ENCODE results near the gene TFE3.
A peak's percentile ranks its signal among the peaks of the same experiment; 100 is the strongest.

The TFE3 gene

GRCh38 chrX:49043220-49043986 lies at the start of gene TFE3:
Gene TFE3 (minus strand): TSS chrX:49043357. CDS start chrX:49043226, 131 bp downstream.
- peak; percentile 99 for DNase-seq

GRCh38 chrX:49089553-49089952 lies 46.4 kb upstream of the TFE3 start:
- DNase-seq = no peak

- DNase-seq = no peak
Observed at GRCh38 chrX:49082271-49082871, 39.2 kb upstream of the TFE3 start.

DNA sequence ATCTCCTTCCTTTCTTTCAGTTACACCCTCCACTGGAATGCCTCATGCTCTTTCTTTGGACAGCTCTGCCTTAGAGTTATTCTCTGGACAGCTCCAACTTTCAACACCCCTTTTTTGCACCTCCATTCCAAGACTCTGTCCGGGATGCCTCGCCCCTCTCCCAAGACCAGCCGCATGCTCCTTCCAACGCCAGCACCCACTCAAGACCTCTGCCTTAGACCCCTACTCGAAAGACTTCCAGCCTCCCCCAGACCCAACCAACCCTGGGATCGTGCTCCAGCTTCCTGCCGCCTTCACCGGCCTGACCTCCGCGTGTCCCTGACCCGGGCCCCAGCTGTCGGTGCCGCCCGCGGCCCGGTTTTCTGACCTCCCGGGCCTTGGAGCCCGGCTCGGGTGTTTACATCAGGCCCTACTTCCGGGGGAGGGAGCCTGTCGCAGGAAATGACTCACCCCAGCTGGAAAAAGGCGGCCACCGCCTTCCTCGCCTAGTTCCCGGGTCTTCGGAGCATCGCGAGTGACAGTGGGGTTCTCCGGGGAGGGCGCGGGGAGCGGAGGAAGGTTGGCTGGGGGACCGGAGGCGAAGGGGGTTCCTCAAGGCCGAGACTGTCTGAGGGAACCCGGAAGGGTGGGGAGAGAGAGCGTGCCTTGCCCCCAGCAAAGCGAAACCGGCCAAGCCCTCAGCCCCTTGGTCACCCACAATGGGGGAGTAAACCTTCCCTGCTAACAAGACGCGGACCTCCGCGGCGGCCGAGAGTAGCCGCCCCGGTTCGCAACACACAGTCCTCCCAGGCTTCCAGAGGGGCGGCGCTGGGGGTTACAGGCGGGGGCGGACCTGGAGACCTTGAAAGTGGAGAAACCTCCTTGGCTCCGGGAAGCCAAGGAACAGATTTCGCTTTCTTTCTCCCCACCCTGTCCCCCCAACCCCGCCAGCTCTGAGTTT lies 36.6 kb upstream of the TFE3 start, which contains the start of gene WDR45:
WDR45 (minus strand) TSS at position 399 of the 940 bp plus-strand sequence. CDS start 1,792 bp downstream, outside the sequence.
- DNase-seq = peak; percentile 21

- no peak for DNase-seq
Observed at GRCh38 chrX:49077941-49078340, 34.8 kb upstream of the TFE3 start.

DNA sequence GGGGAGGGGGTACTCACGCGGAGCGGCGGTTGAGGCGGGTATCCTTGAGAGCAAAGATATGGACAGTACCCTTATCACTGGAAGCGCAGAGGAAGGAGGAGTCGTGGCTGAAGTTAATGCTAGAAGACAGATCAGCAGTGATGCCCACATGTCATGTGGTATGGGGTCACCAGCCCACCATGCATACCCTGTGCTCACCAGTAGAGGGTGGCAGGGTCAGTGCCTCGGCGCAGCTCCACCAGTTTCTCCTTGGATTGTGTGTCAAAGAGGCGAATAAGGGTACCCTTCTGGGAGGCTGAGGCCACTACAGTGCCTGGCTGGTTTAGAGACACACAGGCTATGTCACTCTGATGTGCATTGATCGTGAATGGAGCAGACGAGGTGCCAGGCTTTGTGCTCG lies 32.2 kb upstream of the TFE3 start:
- no peak for DNase-seq

DNA sequence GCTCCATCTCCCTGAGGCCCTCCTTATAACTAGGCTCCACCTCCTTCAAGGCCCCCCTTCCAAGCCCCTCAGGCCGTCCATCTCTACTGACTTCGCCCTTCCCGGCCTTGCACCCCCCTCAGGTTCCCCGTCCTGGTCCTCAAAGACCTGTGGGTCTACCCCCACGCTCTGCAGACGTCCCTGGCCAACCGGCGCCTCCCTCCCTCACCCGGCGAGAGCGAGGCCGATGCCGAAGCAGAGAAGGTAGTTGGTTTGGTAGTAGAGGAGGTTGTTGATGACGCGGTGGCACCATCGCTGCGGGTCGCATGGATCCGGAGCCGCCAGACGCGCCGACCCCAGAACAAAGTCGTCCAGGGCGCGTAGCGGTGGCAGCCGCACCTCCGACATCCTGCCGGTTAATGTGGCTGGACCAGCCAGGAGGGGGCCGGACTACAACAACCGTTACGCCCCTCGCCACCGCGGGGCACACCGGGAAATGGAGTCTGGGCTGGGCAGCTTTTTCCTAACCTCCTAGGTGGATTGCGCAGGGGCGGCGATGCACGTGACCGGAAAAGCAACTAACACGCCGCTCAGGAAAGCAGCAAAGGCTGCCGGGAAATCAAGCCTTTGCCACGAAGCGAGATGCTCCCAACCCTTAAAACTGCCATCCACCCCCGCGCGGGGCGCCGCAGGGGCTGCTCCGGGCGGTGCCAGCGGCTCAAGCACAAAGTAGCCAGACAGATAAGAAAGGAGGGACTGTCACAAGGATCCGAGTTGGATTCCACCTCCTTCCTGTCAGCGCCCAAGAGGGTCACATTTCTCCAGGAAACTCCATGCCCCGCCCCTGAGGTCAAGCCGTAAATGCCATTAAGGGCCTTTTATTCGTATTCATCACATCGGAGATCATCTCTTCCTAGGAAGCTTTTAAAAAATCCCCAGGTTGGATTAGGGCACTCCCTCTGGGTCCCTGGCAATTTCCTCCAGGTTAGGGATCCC lies 30.7 kb upstream of the TFE3 start, which contains the start of gene PRAF2:
PRAF2 (minus strand) TSS at position 402 of the 975 bp plus-strand sequence; CDS start at position 387, 15 bp downstream.
- peak; percentile 88 for DNase-seq

GRCh38 chrX:49072712-49073095 lies 29.5 kb upstream of the TFE3 start:
- DNase-seq = no peak

DNA sequence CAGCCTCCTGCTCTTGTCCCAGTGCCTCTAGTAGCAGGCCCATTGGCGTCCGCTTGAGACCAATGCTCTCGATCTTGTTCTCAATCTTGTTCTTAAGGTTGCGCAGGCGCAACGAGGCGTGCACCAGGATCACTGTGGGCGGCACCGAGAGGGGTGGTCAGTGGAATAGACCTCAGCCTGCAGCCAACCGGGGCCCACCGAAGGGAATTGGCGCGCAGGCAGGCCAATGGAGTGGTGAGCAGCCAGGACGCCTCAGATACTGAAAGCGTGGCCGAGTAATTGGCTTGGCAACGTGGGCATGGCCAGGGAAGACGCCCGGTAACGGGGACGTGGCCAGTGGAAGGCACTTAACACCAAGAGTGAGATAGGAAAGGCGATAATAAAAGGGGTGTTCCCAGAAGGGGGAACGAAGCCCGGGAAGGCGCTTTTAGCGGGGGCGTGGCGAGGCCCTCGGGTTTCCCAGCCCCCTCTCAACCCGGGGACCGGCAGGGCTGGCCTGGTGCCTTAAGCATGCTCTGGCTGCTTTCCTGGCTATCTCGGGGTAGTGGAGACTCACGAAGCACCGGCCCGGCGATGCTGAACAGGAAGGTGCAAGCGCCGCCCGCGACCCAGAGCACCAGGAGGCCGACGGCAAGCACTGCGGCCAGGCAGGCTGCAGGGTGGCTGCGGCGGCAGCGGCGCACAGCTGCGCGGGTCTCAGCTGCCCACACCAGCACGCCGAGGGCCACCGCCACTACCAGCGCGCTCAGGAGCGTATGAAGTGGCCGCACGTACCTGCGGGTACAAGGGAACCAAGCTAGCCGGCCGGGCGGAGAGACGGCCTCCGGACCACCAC lies 28.9 kb upstream of the TFE3 start:
- DNase-seq = no peak

DNA sequence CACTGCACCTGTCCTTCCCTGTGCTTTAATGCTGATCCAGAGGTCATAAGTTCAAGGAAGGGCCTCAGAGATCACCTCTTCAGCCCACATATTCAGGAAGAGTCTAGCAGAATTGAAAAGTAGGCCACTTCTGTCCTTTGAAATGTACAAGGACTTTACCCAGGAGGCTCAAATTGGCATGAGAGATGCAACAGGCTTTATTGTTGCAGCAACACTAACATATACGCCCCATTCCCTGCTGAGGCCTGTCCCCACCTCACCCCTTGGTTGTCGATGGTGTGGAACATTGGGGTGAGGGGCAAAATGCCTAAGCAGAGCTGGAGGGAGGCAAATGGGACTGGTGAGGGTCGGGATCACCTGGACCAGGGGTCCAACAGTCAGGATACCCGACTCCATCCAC lies 27.8 kb upstream of the TFE3 start:
- no peak for DNase-seq

- no peak for DNase-seq
Observed at GRCh38 chrX:49069038-49069437, 25.9 kb upstream of the TFE3 start.

DNA sequence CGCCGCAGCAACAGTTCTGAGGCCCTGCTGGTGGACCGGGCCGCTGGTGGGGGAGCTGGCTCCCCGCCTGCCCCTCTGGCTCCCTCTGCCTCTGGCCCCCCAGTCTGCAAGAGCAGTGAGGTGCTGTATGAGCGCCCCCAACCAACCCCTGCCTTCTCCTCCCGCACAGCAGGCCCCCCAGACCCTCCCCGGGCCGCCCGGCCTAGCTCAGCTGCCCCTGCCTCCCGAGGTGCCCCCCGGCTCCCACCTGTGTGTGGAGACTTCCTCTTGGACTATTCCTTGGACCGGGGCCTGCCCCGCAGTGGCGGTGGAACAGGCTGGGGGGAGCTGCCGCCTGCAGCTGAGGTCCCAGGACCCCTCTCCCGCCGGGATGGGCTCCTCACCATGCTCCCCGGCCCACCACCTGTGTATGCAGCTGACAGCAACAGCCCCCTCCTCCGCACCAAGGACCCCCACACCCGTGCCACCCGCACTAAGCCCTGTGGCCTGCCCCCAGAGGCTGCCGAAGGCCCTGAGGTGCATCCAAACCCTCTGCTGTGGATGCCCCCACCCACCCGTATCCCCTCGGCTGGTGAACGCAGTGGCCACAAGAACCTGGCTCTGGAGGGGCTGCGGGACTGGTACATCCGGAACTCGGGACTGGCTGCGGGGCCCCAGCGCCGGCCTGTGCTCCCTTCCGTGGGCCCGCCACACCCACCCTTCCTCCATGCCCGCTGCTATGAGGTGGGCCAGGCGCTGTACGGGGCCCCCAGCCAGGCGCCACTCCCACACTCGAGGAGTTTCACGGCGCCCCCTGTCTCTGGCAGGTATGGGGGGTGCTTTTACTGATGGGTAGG lies 24.3 kb upstream of the TFE3 start:
- no peak for DNase-seq

DNA sequence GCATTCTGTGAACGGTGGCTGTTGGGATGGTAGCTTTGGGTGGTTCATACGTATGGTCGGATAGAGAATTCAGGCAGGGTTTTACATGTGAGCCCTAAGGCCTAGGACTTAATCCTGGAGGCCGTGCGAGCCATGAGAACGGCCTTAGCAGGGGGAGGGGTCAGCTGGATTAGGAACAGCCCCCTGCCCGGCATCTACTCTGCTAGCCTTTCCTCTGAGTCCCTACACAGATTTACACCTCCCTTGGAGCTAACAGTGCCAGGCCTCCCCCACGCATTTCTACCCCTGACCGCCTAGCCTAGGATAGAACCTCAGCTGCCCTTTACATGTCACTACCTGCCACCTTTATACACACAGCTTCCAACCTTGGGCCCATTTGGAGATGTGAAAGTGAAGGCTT lies 23.5 kb upstream of the TFE3 start:
- DNase-seq = no peak

DNA sequence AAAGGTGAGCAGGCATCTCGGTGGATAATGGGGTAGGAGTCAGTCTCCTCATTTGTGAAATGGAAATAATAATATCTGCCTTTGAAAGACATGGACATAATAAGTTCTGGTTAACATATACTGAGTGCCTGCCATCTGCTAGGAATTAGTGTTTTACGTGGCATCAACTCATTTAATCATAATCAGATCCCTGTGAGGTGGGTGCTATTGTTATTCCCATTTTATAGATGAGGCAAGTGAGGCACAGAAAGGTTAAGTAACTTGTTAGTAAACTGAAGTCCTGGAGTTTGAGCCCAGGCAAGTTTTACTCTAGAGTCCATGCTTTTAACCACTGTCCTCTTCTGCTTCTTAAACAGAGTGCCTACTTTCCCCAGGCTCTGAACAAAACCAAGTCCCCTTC lies 23.1 kb upstream of the TFE3 start:
- DNase-seq = no peak

DNA sequence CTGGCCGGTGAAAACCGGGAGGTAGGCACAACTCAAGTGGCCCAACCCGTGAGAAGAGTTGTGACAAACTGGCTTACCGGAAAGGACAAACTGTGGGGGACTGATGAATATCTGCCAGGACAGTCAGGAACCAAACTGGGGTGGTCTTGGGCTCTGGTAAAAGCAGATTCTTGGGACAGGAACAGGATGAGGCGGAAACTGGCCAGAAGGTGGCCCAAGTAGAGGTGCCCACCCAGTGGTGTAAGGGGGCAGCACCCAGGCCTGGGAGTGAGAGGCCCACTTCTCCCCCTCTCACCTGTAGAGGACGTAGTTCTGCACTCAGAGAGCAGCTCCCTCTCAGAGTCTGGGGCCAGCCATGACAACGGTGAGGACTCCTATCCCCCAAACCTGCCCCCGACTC lies 21.6 kb upstream of the TFE3 start:
- DNase-seq = no peak

DNA sequence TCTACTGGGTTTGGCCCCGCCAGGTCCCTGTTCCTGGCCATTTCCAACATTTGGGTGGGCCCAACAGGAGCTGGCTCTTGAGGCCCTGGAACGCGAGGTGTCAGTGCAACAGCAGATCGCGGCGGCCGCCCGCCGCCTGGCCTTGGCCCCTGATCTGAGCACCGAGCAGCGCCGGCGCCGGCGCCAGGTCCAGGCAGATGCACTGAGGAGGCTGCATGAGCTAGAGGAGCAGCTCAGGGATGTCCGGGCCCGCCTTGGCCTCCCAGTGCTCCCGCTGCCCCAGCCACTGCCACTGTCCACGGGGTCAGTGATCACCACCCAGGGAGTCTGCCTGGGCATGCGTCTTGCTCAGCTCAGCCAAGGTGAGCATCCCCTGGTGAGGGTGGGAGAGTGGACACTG lies 21.1 kb upstream of the TFE3 start:
- DNase-seq = no peak

- DNase-seq = no peak
Observed at GRCh38 chrX:49063715-49064114, 20.6 kb upstream of the TFE3 start.

- no peak for DNase-seq
Observed at GRCh38 chrX:49061916-49062315, 18.8 kb upstream of the TFE3 start.

DNA sequence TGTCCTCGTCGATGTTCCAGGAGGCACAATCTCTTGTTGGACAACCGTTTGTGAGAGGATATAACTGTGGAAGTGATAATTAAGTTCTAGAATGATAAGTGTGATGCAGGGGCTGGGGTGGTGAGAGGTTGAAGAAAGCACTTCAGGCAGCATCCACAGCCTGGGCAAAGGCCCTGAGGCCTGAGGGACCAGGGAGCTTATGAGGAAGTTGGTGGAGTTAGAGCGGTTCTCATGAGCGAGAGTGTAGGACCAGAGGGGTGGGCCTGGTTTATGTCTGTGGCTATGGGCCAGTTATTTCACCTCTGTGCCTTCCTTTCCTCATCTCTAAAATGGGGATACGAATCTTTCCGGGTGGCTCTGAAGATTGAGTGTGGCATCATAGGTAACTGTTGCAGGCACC lies 18.3 kb upstream of the TFE3 start:
- DNase-seq = no peak

DNA sequence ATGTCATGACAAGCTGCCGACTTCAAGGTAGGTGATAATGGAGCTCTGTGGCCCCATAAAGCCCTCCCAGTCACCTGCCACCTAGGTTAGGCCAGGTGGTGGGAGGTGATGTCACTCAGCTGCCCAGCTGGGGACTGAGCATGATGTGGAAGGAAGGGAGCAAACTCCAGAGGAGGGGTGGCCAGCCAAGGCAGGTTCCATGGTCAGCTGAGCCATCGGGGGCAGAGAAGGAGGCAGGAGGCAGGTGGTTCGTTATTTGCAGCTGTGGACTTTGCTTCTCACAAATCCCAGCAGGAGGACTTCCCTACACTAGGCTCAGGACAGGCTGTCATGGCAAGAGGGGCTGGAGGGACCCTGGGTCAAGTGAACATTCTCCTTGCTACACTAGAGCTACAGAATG lies 17.8 kb upstream of the TFE3 start:
- no peak for DNase-seq
